Epidermal melanocyte (primary cell): ENCODE data around the gene ACAT2.
"Not testable (repeated sequence)": the region's sequence is repeated elsewhere in the genome, so short reads cannot be mapped to it uniquely, and the experiment has no call there.

Experiments
- DNase-seq: peaks from one replicate; pipeline ENCODE4 v3.0.0; 2011; ENCODE audit warnings: low spot score; ENCODE audit not compliant: insufficient read length

The ACAT2 gene

DNA sequence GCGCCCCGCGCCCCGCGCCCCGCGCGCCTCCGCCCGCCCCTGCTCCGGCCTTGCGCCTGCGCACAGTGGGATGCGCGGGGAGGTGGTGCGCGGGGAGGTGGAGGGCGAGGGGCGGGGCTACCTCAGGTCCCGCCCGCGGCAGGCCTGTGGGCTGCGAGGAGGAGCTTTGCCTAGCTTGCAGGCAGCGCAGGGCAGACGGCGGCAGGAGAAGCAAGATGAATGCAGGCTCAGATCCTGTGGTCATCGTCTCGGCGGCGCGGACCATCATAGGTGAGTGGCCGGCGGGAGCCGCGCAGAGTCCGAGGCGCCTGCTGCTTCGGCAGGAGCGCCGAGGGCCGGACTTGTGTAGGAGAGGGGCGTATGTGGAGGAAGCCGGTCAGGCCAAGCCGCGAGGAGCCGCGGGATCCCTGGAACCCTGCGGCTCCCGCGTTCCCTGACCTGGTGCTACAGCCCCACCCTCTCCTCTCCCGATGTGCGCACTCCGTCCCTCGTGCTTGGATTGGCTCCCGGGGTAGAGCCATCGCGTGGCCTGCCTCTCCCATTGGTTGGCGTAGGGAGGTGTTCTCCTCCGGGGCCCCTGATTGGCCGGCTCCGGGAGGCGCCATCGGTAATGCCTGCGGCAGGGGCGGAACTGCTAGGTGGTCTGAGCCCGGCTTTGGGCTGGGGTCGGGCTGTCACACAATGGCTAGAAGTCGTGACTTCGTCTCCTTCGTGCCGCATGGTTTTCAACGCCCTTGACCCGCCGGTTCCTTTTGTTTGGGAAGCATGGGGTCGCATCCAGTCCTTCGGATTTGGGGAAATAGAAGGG lies at the start of gene ACAT2:
ACAT2 (plus strand) TSS at position 173 of the 808 bp plus-strand sequence; CDS start at position 216, 43 bp downstream.
- DNase-seq, result peak; percentile 96

DNA sequence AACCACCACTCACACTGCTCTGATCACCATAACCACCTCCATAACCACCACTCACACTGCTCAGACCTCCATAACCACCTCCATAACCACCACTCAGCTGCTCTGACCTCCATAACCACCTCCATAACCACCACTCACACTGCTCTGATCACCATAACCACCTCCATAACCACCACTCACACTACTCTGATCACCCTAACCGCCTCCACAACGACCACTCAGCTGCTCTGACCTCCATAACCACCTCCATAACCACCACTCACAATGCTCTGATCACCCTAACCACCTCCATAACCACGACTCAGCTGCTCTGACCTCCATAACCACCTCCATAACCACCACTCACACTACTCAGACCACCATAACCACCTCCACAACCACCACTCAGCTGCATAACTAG lies 49.5 kb upstream of the ACAT2 start:
- DNase-seq, result not testable (repeated sequence)

DNA sequence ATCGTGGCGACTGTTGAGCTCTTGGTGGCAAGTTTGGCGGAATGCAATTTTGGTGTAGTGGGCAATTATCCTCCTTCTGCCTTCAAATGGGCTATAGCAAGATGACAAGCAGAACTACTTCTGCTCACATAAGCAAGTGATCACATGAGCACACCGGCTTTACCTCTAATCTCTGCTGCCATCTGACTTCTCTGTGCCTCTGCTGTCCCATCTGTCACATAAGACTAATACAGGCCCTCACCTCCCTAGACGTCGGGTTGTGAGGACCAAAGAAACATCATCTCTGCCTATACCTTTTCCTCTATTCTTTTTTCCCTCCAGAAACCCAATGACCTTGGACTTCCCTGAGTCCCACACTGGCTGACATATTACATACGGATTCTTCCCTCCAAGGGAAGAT lies 47.9 kb upstream of the ACAT2 start:
- DNase-seq, result no peak

DNA sequence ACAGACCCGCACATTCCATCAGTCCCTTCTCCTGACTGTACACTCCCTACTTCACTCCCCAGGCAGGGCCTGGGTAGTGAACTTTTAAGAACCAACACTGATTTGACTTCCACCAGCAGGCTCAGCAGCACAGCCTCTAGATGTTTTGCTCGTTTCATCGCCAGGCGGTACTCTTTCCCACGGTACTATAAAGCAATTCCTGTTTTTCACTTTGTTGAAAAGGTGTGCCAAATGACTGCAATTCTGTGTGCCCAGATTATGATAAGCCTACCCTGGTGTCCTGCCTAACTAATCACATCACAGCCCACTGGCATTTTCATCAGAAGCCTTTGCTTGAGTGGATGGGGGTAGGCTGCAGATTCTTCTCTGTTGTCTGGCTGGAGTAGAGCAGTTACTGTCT lies 47.4 kb upstream of the ACAT2 start:
- no peak for DNase-seq

DNA sequence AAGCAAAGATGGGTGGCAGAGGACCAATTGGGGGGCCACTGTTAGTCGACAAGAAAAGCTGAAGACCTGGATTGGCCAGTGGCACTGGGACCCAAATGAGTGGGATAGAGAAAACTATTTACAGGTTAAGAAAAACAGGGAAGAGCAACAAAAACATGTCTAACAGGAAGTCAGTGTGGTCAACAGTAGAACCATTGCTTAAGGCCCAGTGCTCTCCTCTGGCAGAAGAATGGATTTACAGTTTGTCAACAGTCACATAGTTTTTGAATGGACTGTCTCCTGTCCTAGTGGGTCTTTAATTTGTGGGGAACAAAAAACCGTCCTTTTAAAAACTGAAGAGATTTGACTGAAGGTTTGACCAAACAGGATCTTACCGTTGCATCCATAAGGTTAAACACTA lies 46.7 kb upstream of the ACAT2 start:
- DNase-seq, result no peak

DNA sequence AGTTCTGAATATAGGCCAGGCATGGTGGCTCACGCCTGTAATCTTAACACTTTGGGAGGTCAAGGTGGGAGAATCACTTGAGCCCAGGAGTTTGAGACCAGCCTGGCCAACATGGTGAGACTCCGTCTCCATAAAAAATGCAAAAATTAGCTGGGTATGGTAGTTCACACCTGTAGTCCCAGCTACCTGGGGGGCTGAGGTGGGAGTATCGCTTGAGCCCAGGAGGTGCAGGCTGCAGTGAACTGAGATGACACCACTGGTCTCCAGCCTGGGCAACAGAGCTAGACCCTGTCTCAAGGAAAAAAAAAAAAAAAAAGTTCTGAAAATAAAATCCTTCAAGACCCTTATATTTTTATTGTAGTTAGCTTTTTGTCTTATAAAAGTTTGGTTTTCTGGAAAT lies 46.2 kb upstream of the ACAT2 start:
- DNase-seq, result no peak

DNA sequence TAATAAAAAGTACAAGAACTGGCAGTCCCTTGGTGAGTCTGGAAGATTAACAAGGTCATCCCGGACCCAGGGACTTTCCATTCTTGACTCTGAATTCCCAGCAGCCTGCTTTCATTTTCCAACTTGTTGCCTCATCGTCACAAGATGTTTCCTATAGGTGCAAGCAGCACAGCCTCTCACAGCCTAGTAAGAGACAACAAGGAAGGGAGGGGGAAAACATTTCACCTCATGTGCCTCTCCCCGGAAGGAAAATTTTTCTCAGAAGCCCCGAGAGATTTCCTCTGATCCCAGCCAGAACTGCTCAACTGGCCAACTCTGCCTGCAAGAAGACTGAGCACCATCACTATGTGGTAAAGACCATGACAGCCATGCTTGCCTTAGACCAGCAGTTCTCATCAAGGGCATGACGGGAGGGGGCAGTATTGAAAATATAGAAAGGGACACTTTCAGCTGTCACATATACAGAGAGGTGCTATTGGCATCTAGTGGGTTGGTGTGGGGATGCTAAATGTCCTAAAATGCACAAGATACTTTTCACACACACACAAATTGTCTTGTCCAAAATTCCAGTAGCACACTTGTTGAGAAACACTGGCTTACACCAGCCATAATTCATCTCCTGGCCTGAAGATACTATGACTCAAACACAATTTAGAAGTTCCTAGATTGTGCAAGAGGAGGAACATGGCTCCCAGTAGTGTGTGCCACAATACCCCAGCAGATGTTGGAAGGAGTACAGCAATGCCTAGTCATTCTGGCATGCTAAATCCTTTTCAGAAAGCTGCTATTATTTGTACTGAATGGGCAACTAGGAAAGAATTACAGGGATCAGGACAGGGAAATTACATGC lies 45.4 kb upstream of the ACAT2 start:
- peak; percentile 64 for DNase-seq

DNA sequence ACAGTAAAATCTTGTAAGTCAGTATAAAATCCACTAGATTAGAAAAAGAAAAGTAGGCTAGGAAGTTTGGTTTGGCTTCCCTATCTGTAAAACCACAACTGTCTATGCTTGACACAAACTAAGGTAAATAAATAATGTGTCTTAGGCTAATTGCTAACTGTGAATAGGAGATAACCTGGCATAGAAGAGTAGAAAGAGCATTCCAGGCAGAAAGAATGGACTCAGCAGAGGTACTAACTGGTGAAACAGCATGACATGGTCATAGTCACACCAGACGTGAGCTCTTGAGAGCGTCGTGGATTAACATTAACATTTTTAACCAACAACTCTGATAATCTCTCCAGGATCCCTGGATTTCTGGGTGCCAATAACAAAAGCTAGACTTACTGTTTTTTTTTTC lies 43.2 kb upstream of the ACAT2 start:
- DNase-seq, result no peak

DNA sequence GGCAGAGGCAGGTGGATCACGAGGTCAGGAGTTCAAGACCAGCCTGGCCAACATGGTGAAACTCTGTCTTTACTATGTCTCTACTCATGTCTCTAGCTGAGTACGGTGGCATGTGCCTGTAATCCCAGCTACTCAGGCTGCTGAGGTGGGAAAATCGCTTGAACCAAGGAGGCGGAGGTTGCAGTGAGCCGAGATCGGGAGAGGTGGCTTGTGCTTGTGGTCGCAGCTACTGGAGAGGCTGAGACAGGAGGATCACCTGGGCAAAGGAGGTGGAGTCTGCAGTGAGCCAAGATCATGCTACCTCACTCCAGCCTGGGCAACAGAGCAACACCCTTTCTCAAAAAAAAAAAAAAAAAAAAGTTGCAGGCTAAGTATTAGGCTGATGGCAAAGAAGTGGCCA lies 42.6 kb upstream of the ACAT2 start:
- no peak for DNase-seq

DNA sequence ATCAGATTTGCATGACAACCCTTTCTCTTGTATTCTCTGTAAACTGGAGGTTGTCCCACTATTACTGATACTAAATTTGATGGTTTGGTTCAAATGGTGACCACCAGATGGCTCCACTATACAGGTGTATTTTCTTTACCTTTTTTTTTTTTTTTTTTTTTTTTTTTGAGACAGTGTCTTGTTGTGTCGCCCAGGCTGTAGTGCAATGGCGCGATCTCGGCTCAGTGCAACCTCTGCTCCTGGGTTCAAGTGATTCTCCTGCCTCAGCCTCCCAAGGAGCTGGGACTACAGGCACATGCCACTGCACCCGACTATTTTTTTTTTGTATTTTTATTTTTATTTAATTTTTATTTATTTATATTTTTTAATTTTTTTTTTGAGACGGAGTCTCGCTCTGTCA lies 41.1 kb upstream of the ACAT2 start:
- no peak for DNase-seq

DNA sequence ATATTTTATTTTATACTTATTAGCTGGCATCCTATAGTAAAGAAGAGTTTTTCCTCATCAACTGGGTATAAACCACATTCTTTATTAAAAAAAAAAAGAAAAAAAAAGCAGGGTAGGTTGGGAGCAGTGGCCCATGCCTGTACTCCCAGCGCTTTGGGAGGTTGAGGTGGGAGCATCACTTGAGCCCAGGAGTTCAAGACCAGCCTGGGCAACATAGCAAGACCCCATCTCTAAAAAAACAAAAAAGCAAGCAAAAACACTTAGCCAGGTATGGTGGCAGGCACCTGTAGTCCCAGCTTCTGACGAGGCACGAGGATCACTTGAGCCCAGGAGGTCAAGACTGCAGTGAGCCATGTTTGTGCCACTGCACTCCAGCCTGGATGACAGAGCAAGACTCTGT lies 39.9 kb upstream of the ACAT2 start:
- not testable (repeated sequence) for DNase-seq

DNA sequence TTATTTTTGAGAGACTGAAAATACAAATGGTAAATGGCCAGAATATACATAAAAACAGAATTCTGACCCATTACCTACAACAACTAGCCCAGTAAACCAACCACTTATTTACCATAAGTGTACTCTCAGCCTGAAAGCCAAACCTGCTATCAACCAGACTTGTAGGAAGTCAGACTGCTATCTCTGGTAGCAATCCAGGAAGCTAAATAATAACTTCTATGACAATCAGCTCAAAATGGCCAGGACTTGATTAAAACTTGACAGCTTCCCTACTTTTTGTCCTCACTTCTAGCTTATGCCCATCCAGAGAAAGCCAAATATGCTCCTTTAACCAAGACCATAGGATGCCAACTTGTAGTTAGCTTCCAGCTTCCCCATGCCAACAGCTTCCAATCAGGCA lies 39.2 kb upstream of the ACAT2 start:
- no peak for DNase-seq

DNA sequence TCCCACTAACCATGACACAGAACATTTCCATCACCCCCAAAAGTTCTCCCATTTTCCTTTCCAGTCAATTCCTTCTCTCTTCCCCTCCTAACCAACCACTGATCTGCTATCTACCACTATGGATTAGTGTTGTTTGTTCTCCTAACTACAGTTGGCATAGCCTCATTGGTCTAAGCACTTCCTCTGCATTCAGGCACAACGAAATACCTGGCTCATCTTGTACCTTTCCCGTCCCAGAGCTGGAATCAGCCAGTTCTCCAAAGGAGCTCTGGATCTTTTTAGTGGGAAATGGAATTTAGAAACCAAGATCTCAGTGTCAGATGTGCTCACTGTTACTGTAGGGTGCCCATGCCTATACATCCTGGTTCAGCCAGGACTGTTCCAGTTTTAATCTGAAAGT lies 38.6 kb upstream of the ACAT2 start:
- DNase-seq, result no peak

DNA sequence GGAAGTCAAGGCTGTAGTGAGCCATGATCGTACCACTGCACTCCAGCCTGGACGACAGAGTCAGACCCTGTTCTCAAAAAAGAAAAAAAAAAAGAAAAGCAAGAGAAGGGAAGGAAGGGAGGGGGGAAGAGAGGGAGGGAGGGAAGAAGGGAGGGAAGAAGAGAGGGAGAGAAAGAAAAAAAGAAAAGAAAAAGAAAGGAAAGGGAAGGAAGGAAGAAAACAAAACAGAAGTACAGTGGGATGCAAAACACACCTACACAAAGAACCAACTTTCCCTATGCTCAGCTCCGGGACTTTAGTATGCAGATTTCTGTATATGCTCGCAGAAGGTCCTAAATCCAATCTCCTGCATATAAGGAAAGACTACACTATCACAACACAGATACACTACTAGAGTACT lies 37.1 kb upstream of the ACAT2 start:
- DNase-seq, result no peak

DNA sequence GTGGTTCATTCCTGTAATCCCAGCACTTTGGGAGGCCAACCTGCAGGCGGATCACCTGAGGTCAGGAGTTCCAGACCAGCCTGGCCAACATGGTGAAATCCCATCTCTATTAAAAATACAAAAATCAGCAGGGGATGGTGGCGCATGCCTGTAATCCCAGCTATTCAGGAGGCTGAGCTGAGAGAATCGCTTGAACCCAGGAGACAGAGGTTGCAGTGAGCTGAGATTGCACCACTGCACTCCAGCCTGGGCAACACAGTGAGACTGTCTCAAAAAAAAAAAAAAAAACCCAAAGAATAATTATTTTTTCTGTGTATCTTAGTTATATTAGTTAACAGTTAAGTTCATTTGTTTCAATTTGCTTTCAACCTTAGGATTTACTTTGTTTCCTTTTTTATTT lies 36.6 kb upstream of the ACAT2 start:
- not testable (repeated sequence) for DNase-seq

DNA sequence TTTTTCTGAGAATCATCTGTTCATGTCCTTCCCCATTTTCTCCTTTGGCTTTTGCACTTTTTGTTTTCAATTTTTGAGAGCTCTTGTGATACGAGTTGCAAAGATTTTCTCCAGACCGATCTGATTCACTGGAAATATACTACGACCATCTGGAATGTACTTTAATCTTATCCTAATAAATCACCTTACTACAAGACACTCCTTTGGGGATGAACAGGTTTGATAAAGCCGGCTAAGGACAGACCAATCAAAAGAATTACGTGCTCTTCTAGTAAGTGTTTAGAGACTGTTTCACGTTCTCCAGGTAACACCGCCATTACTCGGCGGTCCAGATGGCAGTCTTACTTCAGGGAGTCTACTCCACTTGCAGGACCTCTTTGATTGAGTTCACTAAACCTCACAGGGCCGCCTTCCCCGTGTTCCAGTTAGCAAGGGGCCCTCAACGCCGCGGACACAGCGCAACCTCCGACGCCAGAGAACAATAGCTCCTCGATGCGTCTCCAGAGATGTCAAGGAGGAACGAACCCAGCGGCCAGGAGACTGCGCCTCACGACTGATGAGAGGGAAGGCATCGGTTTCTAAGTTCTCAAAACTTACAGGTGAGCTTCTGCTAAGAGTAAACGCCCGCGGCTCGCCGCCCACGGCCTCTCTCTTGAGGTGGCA lies 35.5 kb upstream of the ACAT2 start:
- DNase-seq, result no peak

DNA sequence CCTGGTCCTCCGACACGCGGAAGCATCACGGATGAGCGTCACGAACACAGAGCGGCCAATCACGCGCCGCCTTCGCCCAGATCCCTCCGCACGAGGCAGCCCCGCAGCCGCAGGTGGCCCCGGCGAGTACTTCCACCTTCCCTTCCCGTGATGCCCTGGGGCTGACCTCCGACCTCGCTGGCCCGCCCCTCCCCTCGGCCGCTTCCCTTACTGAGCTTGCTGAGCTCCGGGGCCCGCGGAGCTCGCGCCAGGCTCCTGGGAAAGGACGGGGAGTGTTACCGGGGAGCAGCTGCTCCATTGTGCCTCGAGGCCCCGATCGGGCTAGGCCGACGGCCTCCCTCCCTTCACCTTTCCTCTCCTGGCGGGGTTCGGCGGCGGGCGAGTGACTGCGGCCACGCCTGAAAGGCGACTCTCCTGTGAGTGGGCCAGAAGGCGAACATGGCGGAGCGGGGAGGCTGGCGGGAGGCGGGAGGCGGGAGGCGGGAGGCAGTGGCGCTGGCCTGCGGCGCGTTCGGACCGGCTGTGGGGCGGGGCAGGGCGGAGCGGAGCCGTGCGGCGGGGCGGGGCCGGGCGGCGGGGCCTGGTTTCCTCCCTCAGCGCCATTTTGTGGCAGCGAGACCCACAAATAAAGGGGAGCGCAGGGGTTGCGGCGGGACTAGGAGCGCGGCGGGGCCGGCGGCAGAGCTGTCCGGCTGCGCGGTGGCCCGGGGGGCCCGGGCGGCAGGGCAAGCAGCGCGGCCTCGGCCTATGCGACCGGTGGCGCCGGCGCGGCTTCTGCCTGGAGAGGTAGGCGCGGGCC lies 34.7 kb upstream of the ACAT2 start, which contains the start of gene WTAP:
WTAP (plus strand) TSS at position 589 of the 799 bp plus-strand sequence. CDS start 8,760 bp downstream, outside the sequence.
- DNase-seq, result peak; percentile 88

DNA sequence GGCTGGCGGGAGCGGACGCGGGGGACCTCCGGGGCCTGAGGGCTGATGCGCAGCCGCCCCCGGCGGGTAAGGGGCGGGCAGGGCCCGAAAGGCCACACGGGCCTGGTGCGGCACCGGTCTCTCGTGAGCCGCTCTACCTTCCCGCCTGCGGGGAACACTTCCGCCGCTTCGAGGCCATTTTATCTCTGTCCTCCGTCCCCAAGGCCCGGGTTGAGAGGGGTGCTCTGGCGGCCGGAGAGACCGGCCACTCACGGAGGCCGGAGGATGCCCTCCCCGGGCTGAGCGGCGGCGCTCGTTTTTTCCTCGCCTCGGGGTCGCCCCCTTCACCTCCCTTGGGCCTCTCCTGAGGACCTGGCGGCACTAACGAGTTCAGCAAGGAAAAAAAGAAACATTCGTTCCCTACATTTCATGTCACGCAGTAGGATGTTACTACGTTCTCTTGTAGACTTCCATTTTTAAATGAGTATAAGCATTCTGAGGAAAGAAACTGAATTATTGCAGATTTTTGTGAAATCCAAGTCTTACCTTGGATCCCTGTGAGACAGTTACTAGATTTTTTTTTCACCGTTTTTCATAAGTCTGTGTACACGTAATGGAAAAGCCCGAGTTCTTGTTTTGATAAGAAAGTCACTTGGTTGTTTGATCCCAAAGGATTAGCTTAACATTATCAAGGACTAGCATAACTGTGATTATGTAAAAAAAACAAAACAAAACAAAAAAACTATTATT lies 34.0 kb upstream of the ACAT2 start:
- peak; percentile 29 for DNase-seq

DNA sequence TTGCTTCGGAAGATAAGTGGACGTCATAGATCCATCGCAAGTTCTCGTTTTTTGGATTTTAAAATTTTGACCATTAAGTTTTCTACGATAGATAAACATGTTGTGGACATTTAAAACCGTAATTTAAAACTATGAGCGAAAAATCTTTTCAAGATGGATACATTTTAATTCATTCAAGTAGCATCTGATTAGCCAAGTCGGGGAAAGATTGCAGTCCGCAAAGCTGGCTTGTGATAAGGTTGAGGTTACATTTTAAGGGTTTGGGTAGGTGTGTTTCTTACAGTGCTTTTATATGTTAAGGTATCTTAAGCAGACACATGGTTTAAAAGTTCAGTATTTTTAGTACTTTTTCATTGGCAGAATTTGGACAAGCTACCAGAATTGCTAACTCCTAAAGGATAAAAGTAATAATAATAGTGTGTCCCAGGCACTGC lies 33.3 kb upstream of the ACAT2 start:
- no peak for DNase-seq

DNA sequence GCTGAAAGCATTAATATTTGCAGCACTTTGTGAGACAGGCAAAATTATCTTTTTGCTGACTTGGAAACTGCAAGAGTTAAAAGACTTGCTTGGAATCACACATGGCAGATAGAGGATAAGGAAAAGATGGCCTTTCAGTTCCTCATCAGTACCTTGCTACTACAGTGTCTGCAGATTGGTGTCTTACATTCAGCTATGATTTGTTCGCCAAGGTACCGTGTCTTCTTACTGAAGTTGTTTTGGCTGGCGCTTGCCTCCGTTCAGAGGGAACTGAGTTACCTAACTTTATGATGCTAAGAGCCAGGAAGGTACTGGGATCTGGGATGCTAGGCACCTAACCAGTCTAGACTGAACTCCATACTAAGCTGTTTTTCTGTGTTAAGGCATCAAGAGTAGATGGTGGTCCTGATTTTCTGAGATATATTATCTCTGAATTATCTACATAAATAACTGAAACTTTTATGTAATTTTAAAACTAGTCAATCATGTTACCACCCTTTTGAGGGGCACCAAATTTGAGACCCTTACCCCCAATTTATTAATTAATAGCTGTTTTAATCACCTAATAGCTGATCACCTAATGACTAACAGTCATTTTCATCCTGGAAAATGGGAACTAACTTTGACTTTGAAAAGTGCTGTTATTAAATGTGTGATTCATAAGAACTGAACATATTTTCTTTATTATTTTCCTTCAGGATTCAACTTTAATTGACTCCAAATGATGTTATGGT lies 32.1 kb upstream of the ACAT2 start:
- no peak for DNase-seq
